Measurements from ENCODE around the gene TSC22D4. TPM values are rescaled to one million over a fixed set of nuclear protein-coding genes. Genes with fewer than 3 reads are reported as not detected.
A peak's percentile ranks its signal among the peaks of the same experiment; 100 is the strongest.

Gene TSC22D4
- total and polyA plus RNA-seq, 4 donors: 5.5 to 21.2 (median 11.4) TPM

GRCh38 chr7:100446040-100446439 lies 33.0 kb downstream of the TSC22D4 start:
- Histone ChIP-seq H3K27me3 (ENCODE audit: control insufficient read depth in 4 of 4, insufficient read depth in 4 of 4, low read length in 3 of 4) (no peaks in the 10 kb centered on the region), H3K9me3 (ENCODE audit: control insufficient read depth in 4 of 4, low read length in 3 of 4) (no peaks in the 10 kb centered on the region), H3K4me3 (ENCODE audit: low read depth in 1 of 3, low read length in 3 of 3) (no peak overlapping the region), H3K9ac (ENCODE audit: low read depth in 1 of 2, low read length in 2 of 2) (no peak overlapping the region), H3K4me1 (ENCODE audit: control insufficient read depth in 4 of 4, insufficient read depth in 4 of 4, low read length in 3 of 4) (peaks cover 8 to 21% (median 17%) of the 10 kb centered on the region in 4 donors), H3K27ac (ENCODE audit: low read depth in 1 of 2, low read length in 2 of 2) (no peak overlapping the region), H3K36me3 (ENCODE audit: control insufficient read depth in 4 of 4, insufficient read depth in 3 of 4, low read depth in 1 of 4, low read length in 3 of 4) (no peaks in the 10 kb centered on the region)
- WGBS: 80% methylated on average over 2 of the region's 2 CpGs
- TF ChIP-seq FOXA1 (IDR thresholded peaks at IDR 0.05) (no peak), NR2F2 (IDR thresholded peaks at IDR 0.05) (no peak), HNF4A (conservative IDR thresholded peaks at IDR 0.05) (no peak), CTCF (IDR thresholded peaks at IDR 0.05; ENCODE audit: low read depth, low read length, missing input control) (no peak), JUND (IDR thresholded peaks at IDR 0.05) (no peak), RAD21 (IDR thresholded peaks at IDR 0.05) (no peak), REST (IDR thresholded peaks at IDR 0.05) (no peak), ATF3 (IDR thresholded peaks at IDR 0.05) (no peak), GABPA (IDR thresholded peaks at IDR 0.05 in 1 of 2, conservative IDR thresholded peaks at IDR 0.05 in 1 of 2) (no peak), RXRA (IDR thresholded peaks at IDR 0.05) (no peak), FOXA2 (IDR thresholded peaks at IDR 0.05) (no peak), HNF4G (IDR thresholded peaks at IDR 0.05) (no peak), EGR1 (IDR thresholded peaks at IDR 0.05; ENCODE audit: low read depth in 2 of 2) (no peak), TAF1 (conservative IDR thresholded peaks at IDR 0.05) (no peak)
- no peak for DNase-seq (ENCODE audit: low spot score)

- no peaks in the 10 kb centered on the region for H3K9me3 ChIP-seq (ENCODE audit: control insufficient read depth in 4 of 4, low read length in 3 of 4)
- peak overlapping the region; percentile 58 to 82 for H3K27ac ChIP-seq (ENCODE audit: low read depth in 1 of 2, low read length in 2 of 2)
- no peak overlapping the region for H3K9ac ChIP-seq (ENCODE audit: low read depth in 1 of 2, low read length in 2 of 2)
- H3K27me3 ChIP-seq (ENCODE audit: control insufficient read depth in 4 of 4, insufficient read depth in 4 of 4, low read length in 3 of 4): no peaks in the 10 kb centered on the region
- no peak overlapping the region for H3K4me3 ChIP-seq (ENCODE audit: low read depth in 1 of 3, low read length in 3 of 3)
- peaks cover 5 to 16% (median 13%) of the 10 kb centered on the region in 4 donors for H3K4me1 ChIP-seq (ENCODE audit: control insufficient read depth in 4 of 4, insufficient read depth in 4 of 4, low read length in 3 of 4)
- no peaks in the 10 kb centered on the region for H3K36me3 ChIP-seq (ENCODE audit: control insufficient read depth in 4 of 4, insufficient read depth in 3 of 4, low read depth in 1 of 4, low read length in 3 of 4)
- WGBS: 38% methylated on average over 14 of the region's 14 CpGs
- DNase-seq (ENCODE audit: low spot score): no peak
- TF ChIP-seq RAD21 (IDR thresholded peaks at IDR 0.05) (no peak), GABPA (IDR thresholded peaks at IDR 0.05 in 1 of 2, conservative IDR thresholded peaks at IDR 0.05 in 1 of 2) (peak in 1 of 2 donors; percentile 43), HNF4A (conservative IDR thresholded peaks at IDR 0.05) (peak; percentile 80 to 81), SP1 (IDR thresholded peaks at IDR 0.05) (peak; percentile 78), RXRA (IDR thresholded peaks at IDR 0.05) (peak; percentile 98), FOXA1 (IDR thresholded peaks at IDR 0.05) (no peak), TAF1 (conservative IDR thresholded peaks at IDR 0.05) (no peak), MAX (IDR thresholded peaks at IDR 0.05) (peak; percentile 86), ZBTB33 (IDR thresholded peaks at IDR 0.05) (no peak), NR2F2 (IDR thresholded peaks at IDR 0.05) (peak; percentile 100), YY1 (IDR thresholded peaks at IDR 0.05) (peak; percentile 56), ATF3 (IDR thresholded peaks at IDR 0.05) (no peak), EGR1 (IDR thresholded peaks at IDR 0.05; ENCODE audit: low read depth in 2 of 2) (no peak), FOXA2 (IDR thresholded peaks at IDR 0.05) (peak; percentile 8), JUND (IDR thresholded peaks at IDR 0.05) (peak; percentile 93 to 96), CTCF (IDR thresholded peaks at IDR 0.05; ENCODE audit: low read depth, low read length, missing input control) (no peak)
Measured at GRCh38 chr7:100444311-100445278, 34.4 kb downstream of the TSC22D4 start.

Data from liver (tissue), 9 donors.